Amniotic stem cell (primary cell): ENCODE measurements around the gene CDC27.
"Not testable (repeated sequence)": the region's sequence is repeated elsewhere in the genome, so short reads cannot be mapped to it uniquely, and the experiment has no call there.

ENCODE experiments used
- DNase-seq: peaks from one replicate; lab custom pipeline; 2025; lab: John Stamatoyannopoulos, UW

CDC27 gene

GRCh38 chr17:47070266-47070665 is 118.8 kb downstream of the CDC27 start:
- not testable (repeated sequence) for DNase-seq
